ENCODE measurements around the gene C1orf159.
"Not testable (repeated sequence)": the region's sequence is repeated elsewhere in the genome, so short reads cannot be mapped to it uniquely, and the experiment has no call there.

Gene C1orf159

DNA sequence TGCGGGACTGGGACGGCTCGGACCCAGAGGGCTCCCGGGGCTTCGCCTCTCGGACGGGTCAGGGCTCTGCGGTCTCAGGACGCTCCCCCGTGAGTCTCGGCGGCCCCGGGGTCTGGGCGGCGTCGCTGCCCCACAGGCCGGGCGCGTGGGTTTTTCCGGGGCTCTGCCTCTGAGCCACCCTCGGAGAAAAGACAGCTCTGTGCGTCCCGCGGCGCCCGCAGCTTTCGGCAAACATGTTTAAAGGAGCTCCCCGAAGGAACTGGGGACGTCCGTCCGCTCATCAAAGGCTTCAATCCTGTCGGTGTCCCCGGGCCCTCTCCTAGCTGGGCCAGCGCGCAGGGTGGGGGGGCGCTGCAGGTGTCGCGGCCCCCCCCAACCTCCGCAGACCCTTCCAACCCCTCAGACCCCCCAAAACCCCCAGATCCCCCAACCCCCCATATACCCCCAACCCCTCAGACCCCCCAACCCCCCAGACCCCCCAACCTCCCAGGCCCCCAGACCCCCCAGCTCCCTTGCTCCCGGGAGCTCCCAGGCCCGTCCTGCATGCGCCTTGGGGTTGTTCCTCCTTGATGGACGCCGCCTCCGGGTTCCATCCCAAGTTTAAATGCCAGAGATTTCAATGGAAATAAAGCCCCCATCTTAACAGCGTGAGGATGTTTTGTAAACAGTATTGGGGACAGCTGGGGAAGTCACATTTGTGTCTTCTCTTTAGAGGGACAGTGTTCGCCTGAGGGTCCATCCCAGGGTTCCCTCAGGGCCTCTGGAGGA is 996 bp upstream of the C1orf159 start:
- peak; percentile 48 to 74 (median 59) for DNase-seq

- no peak for DNase-seq
These were observed 628 bp downstream of the C1orf159 start for GRCh38 chr1:1115136-1115785.

DNA sequence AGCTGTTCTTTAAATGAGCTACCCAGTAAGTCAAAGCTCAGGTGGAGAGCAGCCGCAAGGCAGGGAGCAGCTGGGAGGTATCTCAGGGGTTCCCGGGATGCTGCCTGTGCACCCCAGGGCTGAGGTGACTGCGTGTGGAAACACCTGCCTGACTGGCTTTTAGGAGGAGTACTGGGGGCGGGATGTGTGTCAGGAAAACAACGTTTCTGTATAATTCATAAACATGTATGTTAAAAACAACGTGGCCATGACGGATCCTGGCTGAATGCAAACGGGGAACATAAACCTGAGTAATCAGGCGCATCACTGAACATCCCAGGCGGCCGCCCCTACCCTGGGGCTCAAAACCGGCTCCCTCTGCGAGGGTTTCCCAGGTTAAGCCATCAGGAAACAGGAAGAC is 1.5 kb downstream of the C1orf159 start:
- no peak for DNase-seq

- no peak for DNase-seq
These were observed 3.5 kb downstream of the C1orf159 start for GRCh38 chr1:1112237-1112985.

DNA sequence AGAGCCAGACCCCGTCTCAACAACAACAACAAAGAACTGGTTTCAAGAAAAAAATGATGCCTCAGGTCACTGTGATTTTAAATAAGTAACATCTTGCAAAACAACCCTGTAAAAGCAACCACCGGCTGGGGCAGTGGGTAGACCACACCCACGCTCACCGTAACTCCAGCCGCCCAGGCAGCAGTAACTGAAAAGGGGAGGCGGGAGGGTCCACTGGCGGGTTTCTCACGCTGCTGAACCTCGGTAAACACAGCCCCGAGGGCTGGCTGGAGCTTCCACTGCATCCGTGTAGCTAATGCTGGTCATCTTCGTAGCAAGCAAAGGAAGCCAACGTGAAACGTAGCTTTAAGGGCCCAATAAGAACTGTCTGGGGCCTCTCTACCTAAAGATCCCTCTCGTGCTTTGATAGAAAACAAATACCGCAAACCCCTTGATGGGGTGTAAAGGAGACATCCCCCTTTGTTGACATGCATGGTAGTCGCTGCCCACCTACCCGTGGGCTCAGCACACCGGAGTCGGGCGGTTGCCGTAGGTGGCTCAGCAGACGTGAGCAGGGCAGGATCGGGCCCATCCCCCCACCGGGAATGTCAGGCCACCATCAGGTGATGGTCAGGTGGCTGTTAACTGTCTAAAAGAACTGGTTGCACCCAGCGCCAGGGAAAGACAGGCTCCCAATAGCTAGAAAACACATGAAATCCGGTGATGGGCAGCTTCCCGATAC is 4.2 kb downstream of the C1orf159 start:
- no peak for DNase-seq

- DNase-seq, result no peak
These were observed 5.3 kb downstream of the C1orf159 start for GRCh38 chr1:1110561-1110971.

- no peak for DNase-seq
These were observed 6.1 kb downstream of the C1orf159 start for GRCh38 chr1:1109743-1110142.

- DNase-seq, result no peak
These were observed 9.2 kb downstream of the C1orf159 start for GRCh38 chr1:1106510-1107221.

DNA sequence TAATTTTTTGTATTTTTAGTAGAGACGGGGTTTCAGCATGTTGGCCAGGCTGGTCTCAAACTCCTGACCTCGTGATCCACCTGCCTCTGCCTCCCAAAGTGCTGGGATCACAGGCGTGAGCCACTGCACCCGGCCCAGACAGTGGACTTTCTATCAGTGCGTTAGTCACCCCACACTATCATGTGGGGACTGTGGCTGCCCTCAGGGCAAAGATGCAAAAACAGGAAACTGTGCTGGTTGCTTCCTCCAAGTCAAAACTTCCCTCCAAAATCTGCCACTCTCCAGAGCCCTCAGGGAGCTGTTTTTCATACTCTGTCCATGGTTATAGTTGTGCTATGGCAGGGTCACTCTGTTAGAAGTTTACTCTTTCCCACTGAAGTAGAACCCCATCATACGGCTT is 11.7 kb downstream of the C1orf159 start:
- DNase-seq, result peak; percentile 69 to 80 (median 79)

- no peak for DNase-seq
These were observed 14.4 kb downstream of the C1orf159 start for GRCh38 chr1:1101503-1101902.

DNA sequence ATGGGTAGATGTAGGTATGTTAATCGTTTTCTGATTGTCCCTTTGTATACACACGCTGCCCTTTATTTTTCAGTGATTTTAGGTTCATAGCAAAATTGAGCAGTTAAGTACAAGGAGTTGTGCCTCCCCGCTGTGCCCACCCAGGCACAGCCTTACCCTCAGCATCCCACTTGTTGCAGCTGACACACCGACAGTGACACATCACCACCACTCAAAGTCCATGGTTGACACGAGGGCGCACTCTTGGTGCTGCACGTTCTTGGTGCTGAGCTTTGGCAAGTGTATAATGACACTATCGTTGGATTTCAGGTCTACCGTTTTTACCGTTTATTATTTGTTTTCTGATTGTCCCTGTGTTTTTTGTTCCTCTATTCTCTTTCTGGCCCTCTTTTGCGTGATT is 15.6 kb downstream of the C1orf159 start:
- DNase-seq, result no peak

GRCh38 chr1:1099506-1100183 is 16.2 kb downstream of the C1orf159 start:
- DNase-seq, result no peak

DNA sequence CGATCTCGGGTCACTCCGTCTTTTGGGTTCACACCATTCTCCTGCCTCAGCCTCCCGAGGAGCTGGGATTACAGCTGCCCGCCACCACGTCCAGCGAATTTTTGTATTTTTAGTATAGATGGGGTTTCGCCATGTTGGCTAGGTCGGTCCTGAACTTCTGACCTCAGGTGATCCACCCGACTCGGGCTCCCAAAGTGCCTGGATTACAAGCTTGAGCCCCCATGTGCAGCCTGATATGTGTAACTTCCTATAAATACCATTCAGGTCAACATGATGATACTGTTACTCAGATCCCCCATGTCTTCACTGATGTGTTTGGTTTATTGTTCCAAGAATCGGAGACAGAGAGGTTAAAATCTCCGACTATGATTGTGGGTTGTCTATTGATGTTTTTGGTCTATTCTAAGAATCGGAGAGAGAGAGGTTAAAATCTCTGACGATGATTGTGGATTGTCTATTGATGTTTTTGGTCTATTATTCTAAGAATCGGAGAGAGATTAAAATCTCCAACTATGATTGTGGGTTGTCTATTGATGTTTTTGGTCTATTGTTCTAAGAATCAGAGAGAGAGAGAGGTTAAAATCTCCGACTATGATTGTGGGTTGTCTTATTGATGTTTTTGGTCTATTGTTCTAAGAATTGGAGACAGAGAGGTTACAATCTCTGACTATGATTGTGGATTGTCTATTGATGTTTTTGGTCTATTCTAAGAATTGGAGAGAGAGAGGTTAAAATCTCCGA is 17.0 kb downstream of the C1orf159 start:
- DNase-seq, result no peak

DNA sequence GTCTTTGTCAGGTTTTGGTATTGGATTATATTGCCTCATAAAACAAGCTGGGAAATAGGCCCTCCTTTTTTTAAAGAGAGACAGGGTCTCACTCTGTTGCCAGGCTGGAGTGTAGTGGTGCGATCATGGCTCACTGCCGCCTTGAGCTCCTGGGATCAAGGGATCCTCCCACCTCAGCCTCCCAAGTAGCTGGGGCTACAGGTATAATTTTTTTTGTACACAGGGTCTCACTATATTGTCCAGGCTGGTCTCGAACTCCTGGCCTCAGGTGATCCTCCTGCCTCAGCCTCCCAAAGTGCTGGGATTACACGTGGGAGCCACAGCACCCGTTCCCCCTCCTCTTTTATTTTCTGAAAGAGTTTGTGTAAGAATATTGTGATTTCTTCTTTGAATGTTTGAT is 19.8 kb downstream of the C1orf159 start:
- DNase-seq, result not testable (repeated sequence)

DNA sequence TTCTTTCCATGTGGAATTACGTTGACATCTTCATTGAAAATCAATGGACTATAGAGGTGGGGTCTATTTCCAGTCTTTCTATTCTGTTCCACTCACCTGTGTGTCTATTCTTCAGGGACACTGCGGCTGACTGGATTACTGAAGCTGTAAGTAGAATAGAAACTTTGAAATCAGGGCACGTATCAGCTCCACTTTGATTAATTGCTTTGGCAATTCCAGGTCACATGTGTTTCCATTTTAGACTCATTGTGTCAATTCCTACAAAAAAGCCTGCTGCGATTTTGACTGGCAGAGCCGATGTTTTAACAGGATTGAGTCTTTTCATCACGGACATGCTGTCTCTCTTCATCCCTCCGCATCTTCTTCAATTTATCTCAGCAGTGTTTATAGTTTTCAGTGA is 20.9 kb downstream of the C1orf159 start:
- no peak for DNase-seq

DNA sequence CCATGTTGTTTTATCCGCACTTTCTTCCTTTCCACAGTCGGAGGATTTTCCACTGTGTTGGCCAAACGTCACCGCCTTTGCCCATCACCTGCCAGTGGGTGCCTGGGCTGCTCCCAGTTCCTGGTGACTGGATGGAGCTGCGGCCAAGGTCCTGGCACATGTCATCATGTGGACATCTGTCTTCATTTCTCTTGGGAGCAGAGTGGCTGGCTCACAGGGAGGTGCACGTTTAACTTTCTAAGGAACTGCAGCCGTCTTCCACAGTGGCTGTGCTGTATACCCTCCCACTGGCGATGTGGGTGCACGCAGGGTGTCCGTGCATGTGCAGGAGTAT is 22.3 kb downstream of the C1orf159 start:
- DNase-seq, result no peak

DNA sequence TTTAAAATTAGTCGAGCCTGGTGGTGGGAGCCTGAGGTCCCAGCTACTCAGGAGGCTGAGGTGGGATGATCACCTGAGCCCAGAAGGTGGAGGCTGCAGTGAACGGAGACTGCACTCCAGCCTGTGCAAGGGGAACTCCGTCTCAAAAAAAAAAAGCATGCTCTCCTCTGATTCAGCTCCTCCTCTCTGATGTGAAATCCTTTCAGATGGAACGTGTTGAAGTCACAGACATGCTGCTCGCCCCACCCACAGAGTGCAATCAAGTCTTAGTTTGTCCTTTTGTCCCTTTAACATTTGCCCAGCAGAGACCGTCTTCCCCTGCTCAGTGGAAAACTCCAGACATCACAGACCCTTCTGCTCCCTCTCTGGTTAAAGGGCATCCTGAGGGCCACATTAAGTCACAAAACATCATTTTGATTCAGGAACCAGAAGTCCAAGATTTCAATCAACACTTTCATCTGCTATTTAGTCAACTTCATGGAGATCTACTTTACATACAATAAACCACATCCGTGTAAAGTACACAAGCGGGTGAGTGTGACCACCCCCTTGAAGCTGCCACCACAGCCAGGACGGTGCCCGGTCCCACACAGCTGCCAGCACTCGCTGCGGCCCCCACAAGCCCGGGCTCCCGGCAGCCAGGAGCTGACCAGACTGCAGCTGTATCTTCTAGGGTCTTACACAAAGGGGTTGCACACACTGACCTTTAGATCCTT is 22.8 kb downstream of the C1orf159 start:
- DNase-seq, result no peak

GRCh38 chr1:1092149-1092855 is 23.6 kb downstream of the C1orf159 start:
- no peak for DNase-seq

DNA sequence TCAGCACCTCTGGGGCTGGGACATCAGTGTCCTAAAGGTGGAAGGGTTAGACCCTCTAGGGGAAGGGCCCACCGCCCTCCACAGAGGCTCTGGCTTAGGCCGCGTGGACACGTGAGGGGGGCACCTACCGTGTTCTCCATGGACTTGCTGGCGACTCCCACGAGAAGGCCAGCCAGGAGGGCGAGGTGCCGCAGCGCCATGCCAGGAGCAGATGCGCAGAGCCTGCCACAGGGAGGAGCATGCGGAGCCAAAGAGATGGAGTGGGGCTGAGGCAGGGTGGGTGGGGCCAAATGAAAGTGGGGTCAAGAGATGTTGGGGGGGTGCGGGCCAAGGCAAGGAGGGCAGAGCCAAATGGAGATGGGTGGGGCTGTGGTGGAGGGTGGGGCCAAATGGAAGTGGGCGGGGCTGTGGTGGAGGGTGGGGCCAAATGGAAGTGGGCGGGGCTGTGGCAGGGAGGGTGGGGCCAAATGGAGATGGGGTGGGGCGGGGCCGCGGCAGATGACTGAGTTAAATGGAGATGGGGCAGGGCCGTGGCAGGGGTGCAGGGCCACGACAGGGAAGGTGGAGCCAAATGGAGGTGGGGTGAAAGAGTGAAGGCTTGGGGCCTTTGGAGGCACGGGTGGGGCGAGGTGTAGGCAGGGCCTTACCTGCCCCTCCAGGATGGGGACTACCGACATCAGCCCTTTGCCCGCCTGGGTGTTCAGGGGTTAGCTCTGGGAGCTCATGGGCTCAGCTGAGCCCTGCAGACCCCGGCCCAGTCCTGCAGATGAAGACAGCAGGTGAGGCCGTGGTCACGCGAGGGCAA is 24.3 kb downstream of the C1orf159 start:
- peak in 1 of 3 donors; percentile 47 for DNase-seq

All from suppressor macrophage treated with lipopolysaccharide for 1 hour (primary cell).